Mononuclear cell (primary cell): ENCODE measurements around the gene CTNND2. TPM values are rescaled to one million over a fixed set of nuclear protein-coding genes. Genes with fewer than 3 reads are reported as not detected.
"Not testable (repeated sequence)": the region's sequence is repeated elsewhere in the genome, so short reads cannot be mapped to it uniquely, and the experiment has no call there.

Experiments used
- H3K27me3 ChIP-seq: 2 replicates; pipeline ENCODE4 v1.6.0; 2011; ENCODE audit warnings: low read length, control low read depth; ENCODE audit not compliant: insufficient read depth
- H3K4me1 ChIP-seq: 2 replicates; pipeline ENCODE4 v1.5.1; 2011; ENCODE audit warnings: mild to moderate bottlenecking, low read length, control low read depth; ENCODE audit not compliant: insufficient read depth
- H3K4me3 ChIP-seq: 2 replicates; pipeline ENCODE4 v1.5.1; 2011; ENCODE audit warnings: mild to moderate bottlenecking, low read length, moderate library complexity
- H3K9me3 ChIP-seq: 2 replicates; pipeline ENCODE4 v1.5.1; 2011; ENCODE audit warnings: low read depth, mild to moderate bottlenecking, control low read depth, low read length
- total RNA-seq: library from RNA; depleted of rRNA; stranded (reverse); fragments of >200 nt; gene quantifications from one replicate; pipeline ENCODE4 v1.2.3, GENCODE V29; 2012

Gene CTNND2
- total RNA-seq, 1 donor = not detected

DNA sequence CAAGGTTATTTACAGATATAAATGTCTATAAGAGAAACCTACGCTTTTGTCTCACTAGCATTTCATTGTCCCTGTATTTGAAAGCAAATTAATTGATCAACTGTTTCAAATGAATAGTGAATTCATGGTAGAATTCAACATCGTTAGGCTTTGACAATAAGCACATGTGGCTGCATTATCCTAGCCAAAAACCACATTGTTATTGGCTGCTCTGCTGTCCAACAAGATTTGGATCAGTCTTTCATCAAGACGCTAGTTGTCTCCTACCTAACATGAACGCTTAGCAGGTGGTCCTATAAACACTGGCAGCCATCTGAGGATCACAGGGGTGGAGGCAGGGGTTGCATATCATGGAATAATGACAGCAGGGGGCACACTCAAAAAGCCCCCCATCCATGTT, 455.0 kb downstream of the CTNND2 start:
- no peaks in the 10 kb centered on the region for H3K27me3 ChIP-seq
- H3K9me3 ChIP-seq = no peaks in the 10 kb centered on the region
- no peak overlapping the region for H3K4me3 ChIP-seq
- no peaks in the 10 kb centered on the region for H3K4me1 ChIP-seq

DNA sequence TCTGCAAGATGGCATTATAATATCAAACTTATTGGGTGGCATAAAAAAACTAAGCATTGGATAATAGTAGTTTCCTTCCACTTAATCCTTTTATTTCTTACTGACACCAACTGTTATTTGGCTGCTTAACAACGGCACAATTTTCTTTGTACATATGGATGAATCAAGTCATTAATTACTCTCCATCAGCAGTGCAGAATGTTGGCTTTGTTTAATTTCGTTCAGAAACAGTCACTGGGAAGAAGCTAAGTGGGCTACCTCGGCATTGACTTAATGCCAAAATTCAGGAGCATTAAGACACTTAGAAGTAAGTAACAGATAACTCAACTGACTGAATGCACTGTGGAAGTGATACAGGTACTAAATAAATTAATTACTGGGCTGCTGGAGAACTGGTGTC, 460.4 kb downstream of the CTNND2 start:
- Histone ChIP-seq H3K4me1 (no peaks in the 10 kb centered on the region), H3K27me3 (no peaks in the 10 kb centered on the region), H3K4me3 (no peak overlapping the region), H3K9me3 (no peaks in the 10 kb centered on the region)

DNA sequence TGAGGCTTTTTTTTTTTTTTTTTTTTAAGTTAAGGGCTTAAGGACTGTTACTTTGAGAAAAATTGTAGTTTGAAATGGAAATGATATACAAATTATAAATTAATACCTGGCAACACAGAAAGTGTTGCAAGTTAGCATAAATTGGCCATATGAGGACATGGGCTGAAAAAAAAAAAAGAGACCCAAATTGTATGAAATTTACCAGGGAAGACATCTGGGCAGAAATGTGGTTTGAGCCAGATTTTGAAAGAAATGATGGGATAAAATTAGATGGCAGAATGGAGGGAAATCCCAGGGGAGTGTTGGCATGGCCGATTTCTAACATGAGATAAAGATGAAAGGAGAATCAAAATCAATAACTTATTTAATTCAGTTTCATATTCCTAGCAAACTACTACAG, 472.1 kb downstream of the CTNND2 start:
- H3K27me3 ChIP-seq = no peaks in the 10 kb centered on the region
- no peaks in the 10 kb centered on the region for H3K4me1 ChIP-seq
- no peaks in the 10 kb centered on the region for H3K9me3 ChIP-seq
- no peak overlapping the region for H3K4me3 ChIP-seq

DNA sequence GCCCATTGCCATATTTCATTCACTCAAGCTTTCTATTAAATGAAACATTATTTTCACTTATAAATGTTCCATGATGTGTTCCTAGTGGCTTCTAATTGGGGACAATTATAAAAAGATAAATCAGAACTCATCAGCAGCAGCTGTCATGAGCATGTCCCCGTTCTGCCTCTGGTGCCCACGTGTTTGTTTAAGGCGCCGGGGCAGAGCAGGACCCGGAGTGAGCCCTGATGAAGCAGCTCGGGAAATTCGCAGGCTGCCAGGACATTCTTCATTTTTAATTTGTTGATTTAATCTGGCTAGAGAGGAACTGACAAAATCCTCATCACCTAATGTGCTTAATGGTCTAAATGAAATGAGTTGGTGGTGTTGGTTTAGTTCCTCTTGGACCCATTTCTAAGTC, 475.0 kb downstream of the CTNND2 start:
- H3K27me3 ChIP-seq = no peaks in the 10 kb centered on the region
- no peaks in the 10 kb centered on the region for H3K9me3 ChIP-seq
- H3K4me1 ChIP-seq = no peaks in the 10 kb centered on the region
- H3K4me3 ChIP-seq = no peak overlapping the region

DNA sequence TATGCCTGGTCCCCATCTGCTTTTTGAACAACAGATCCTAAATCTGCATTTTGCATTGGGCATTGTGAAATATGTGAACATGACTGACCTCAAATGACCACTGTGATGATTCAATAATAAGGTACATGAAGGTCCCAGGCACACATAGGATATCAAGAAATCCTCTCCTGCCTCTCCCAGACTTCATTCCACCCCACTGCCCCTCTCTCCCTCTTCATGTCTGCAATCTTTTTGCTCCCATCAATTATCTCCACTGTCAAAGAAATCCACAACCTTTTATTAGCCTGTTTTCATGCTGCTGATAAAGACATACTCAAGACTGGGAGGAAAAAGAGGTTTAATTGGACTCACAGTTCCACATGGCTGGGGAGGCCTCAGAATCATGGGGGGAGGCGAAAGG, 476.7 kb downstream of the CTNND2 start:
- Histone ChIP-seq H3K9me3 (no peaks in the 10 kb centered on the region), H3K4me3 (no peak overlapping the region), H3K27me3 (no peaks in the 10 kb centered on the region), H3K4me1 (no peaks in the 10 kb centered on the region)

DNA sequence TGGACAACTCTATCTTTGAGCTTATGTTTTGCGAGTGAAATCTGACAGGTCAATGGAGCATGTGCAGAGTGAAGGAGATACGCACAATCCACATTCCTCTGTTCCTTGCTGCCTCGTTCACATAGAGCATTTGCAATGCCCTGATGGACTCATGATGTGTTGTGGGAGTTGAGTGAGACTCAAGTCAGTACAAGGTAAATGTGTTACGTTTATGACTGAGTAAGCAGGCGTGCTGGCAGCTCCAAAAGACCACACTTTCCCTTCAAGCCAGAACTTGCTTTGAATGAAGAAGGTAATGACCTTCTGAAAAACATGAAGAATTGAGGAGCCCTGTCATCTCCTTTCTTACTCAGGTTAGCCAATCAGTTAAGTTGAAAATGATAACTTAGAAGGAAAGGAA, 477.8 kb downstream of the CTNND2 start:
- H3K9me3 ChIP-seq = no peaks in the 10 kb centered on the region
- H3K27me3 ChIP-seq = no peaks in the 10 kb centered on the region
- no peaks in the 10 kb centered on the region for H3K4me1 ChIP-seq
- H3K4me3 ChIP-seq = no peak overlapping the region

DNA sequence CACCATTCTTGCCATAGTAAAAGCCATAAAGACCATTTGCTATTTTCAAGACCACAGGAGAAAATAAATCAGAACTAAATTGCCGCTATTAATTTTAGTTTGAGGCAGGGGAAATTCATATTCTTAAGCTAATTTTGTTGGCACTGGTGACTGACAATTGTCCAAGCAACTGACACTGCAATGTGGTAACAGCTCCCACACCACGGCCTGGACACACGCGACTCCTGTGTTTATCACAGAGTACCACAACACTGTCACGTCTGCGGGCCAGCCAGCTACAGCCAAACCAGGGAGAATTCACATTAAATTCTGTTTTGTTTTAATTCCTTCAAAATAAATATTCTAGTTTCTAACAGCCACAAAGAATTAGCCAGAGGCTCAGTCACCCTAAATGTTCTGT, 481.9 kb downstream of the CTNND2 start:
- Histone ChIP-seq H3K27me3 (no peaks in the 10 kb centered on the region), H3K4me3 (no peak overlapping the region), H3K4me1 (no peaks in the 10 kb centered on the region), H3K9me3 (no peaks in the 10 kb centered on the region)

DNA sequence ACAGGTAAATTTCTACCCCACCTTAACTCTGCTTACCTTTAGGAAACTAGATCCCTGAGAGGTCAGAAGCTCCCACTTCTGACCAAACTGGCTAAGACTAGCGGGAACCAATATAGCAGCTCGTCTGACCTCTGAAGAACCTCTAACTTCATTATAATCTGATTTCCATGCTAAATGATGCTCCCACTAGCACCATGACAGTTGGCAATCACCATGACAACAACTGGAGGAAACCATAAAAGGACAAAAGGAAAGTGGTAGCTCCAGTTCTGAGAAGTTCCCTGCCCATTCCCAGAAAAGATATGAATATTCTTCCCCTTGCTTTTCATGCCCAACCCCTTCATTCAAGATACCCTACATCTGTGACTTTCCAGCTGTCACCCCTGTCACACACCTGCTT, 483.3 kb downstream of the CTNND2 start:
- Histone ChIP-seq H3K4me1 (no peaks in the 10 kb centered on the region), H3K9me3 (no peaks in the 10 kb centered on the region), H3K27me3 (no peaks in the 10 kb centered on the region), H3K4me3 (no peak overlapping the region)

DNA sequence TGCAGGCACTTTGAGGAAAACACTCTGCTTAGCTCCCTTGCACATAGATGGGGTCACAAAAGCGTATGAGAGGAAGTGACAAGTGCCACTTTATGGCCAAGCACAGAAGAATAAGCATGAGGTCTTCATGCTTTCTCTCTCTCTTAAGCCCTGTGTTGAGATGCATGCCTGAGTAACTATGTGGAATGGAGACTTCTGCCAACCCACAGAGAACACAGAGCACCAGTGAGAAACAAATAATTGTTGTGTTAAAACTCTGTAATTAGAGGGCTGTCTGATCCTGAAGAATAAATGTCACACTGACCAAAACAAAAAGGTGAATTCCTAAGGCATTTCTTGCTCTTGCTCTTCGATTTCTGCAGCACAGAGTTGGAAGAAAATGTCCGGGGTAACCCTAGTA, 488.5 kb downstream of the CTNND2 start:
- Histone ChIP-seq H3K4me1 (no peaks in the 10 kb centered on the region), H3K4me3 (no peak overlapping the region), H3K9me3 (no peaks in the 10 kb centered on the region), H3K27me3 (no peaks in the 10 kb centered on the region)

DNA sequence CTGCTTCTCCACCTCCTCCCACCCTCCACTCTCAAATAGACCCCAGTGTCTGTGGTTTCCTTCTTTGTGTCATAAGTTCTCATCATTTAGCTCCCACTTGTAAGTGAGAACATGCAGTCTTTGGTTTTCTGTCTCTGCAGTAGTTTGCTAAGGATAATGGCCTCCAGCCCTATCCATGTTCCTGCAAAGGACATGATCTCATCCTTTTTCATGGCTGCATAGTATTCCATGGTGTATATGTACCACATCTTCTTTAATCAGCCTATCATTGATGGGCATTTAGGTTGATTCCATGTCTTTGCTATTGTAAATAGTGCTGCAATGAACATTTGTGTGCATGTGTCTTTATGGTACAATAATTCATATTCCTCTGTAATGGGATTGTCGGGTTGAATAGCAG, 489.5 kb downstream of the CTNND2 start:
- H3K9me3 ChIP-seq, H3K4me1 ChIP-seq, H3K27me3 ChIP-seq, H3K4me3 ChIP-seq: not testable (repeated sequence)

DNA sequence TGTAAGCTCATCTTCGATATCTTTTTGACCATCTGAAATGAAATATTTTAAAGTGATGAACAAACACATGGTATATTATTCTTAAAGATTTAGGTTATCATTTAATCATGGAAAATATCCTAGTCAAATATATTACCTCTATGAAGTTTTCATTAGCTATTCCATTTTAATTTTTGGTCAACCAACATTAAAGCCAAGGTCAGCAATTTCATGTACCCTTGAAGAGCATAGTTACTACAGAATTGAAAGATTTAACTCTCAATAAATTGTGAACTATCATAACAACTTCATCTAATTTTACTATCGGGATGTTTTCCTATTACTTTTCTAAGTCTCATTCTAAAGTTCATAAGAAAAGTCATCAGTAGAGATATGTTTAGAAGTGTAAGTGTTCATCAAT, 492.6 kb downstream of the CTNND2 start:
- H3K9me3 ChIP-seq = no peaks in the 10 kb centered on the region
- H3K4me3 ChIP-seq = no peak overlapping the region
- H3K27me3 ChIP-seq = no peaks in the 10 kb centered on the region

DNA sequence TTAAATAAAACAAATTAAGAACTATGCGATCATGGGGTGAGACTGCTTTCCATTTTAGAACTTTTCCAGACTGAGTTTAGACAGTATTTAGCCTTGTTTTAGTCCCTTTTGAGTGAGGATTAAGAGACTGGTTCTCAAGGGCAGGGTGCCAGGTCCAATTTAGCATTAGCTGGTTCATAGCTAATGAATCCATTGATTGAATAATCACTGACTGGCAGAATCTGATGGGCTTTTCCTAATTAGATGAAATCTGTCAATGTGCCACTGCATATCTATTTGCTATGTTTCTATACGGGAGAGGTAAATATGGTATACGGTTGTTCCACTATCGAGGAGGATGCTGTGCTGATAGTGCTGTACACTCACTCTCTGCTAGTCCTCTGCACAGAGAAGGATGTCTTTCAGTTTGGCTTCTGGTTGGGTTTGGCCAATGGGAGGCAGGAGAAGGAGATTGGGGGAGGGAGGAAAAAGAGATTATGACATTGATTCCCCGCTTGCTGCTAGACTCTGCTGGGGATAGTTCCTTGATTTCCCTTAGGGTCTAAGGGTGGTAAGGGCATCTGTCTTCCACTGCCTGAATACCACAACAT, 496.6 kb downstream of the CTNND2 start:
- Histone ChIP-seq H3K4me1 (no peaks in the 10 kb centered on the region), H3K9me3 (no peaks in the 10 kb centered on the region), H3K4me3 (no peak overlapping the region), H3K27me3 (no peaks in the 10 kb centered on the region)

More for the DNA sequence above, 492.6 kb downstream of the CTNND2 start:
- H3K4me1 ChIP-seq = no peaks in the 10 kb centered on the region

DNA sequence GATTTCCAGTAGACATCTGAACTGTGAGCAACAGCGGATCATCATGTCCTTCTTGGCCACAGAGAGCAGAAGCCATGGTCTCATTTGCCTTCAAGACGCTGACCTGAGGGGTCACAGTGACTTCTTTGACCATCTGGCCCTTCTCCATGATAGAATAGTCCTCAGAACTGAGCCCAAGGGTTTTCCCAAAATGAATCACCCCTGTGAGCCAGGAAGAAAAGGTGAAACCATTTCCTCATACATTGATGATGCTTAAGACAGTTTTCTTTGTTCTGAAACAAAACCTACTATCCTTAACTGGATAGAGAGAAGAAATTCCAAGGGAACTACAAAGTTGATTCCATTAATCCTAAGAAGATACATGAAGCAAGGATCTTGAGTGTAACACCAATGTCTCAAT, 503.9 kb downstream of the CTNND2 start:
- no peaks in the 10 kb centered on the region for H3K4me1 ChIP-seq
- no peaks in the 10 kb centered on the region for H3K27me3 ChIP-seq
- H3K4me3 ChIP-seq = no peak overlapping the region
- H3K9me3 ChIP-seq = no peaks in the 10 kb centered on the region

DNA sequence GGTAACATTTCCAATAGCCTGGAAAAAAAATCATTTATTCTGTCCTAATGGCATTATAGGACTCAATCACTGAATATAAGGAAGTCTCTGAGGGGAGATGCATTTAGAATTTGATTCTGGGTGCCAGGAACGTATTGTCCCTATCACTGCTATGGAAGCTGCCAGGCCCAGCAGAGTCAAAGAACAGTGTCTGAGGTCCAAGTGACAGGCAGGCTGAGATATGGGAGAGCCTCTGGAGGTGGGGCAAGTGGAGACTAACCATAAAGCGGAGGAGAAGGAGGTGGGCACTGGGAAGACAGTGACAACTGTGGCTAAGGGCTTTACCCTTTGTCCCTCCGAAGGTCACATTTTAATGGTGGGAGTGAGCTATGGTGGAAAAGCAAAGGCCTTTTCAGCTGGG, 505.5 kb downstream of the CTNND2 start:
- Histone ChIP-seq H3K9me3 (no peaks in the 10 kb centered on the region), H3K4me1 (no peaks in the 10 kb centered on the region), H3K27me3 (no peaks in the 10 kb centered on the region), H3K4me3 (no peak overlapping the region)

DNA sequence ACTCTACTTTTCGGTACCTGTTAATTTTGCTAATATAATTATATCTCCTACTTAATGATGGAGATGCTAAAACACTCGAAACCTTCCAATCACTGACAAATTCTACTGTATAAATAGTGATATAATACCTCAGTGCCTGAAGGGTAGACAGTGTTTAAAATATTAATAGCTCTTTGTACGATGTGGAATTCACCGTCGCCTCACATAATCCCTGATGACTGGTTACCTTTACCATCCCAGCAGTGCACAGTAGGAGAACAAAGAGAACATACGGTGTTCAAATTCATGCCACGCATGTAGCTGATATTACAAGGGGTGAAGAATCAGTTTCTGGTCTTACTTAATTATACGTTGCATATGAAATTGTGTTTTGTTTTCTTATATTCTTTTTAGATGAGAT, 506.7 kb downstream of the CTNND2 start:
- Histone ChIP-seq H3K9me3 (no peaks in the 10 kb centered on the region), H3K4me1 (no peaks in the 10 kb centered on the region), H3K4me3 (no peak overlapping the region), H3K27me3 (no peaks in the 10 kb centered on the region)

DNA sequence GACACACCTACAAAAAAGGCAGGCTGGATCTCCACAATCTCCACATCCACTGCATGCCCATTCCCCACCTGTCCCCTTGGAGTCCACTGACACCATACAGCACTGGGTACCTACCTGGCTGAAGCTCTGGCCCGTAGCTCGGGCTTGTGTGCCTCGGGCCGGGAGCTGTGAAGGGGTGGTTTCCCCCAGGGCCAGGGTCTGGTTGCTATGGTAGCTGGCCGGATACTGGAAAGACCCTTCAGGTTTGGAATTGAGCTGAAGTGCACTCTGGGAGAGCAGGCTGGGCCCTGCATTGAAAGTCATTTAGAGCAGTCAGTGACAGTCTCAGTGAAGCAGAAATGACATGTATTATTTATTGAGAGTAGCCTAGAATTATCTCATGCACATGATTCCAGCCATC, 507.3 kb downstream of the CTNND2 start:
- Histone ChIP-seq H3K27me3 (no peaks in the 10 kb centered on the region), H3K4me1 (no peaks in the 10 kb centered on the region), H3K9me3 (no peaks in the 10 kb centered on the region), H3K4me3 (no peak overlapping the region)

DNA sequence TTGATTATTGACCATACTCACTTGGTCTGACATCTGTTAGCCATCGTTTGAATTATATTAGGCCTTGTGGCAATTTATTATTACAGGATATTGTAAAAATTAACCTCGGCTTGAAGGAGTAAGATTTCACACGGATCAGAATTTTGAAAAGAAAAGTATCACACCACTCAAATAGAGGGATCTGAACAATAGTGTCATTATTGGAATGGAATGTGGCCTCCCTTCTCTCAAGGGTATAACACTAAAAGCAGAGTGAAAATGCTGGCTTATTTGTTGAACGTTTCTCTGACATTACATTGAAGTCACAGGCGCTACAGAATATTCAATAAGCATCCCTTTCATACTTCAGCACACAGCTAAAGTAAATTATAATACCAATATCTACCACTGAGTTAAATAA, 509.3 kb downstream of the CTNND2 start:
- Histone ChIP-seq H3K27me3 (no peaks in the 10 kb centered on the region), H3K9me3 (no peaks in the 10 kb centered on the region), H3K4me1 (no peaks in the 10 kb centered on the region), H3K4me3 (no peak overlapping the region)
